HEK293 (cell line): ENCODE measurements around the gene ALKBH7.

Experiments used
- CTCF ChIA-PET: fragments of 350-600 bp; formaldehyde crosslinking; extraction: SDS; loops from one replicate; lab custom pipeline; 2021; ENCODE audit warnings: antibody characterized with exemption; lab: Yijun Ruan, JAX
- POLR2A ChIA-PET: fragments of 300-600 bp; formaldehyde crosslinking; extraction: SDS; loops from one replicate; lab custom pipeline; 2020; ENCODE audit warnings: antibody characterized with exemption, inconsistent platforms; lab: Yijun Ruan, JAX
- H3K27ac ChIP-seq: fragments of 200-500 bp; sonication (Bioruptor generic); 2 replicates; pipeline ENCODE4 v1.5.1; 2014; ENCODE audit warnings: low read depth, low read length, control low read depth, inconsistent platforms; ENCODE audit errors: extremely low read depth
- H3K36me3 ChIP-seq, 2 experiments: fragments of 200-500 bp in 1 of 2; sonication (Bioruptor generic) in 1 of 2; 1 replicate in 1 of 2; 2 replicates in 1 of 2; pipeline ENCODE4 v1.5.1; 2014 to 2017; ENCODE audit warnings: inconsistent platforms in 2 of 2, low read length in 2 of 2; ENCODE audit not compliant: control insufficient read depth in 2 of 2, insufficient read depth in 1 of 2
- H3K4me1 ChIP-seq: fragments of 200-500 bp; sonication (Bioruptor generic); 2 replicates; pipeline ENCODE4 v1.5.1; 2014; ENCODE audit warnings: mild to moderate bottlenecking, low read length, inconsistent platforms; ENCODE audit not compliant: control insufficient read depth, insufficient read depth
- H3K4me3 ChIP-seq: 2 replicates; pipeline ENCODE4 v1.5.1; 2011; ENCODE audit warnings: low read depth, mild to moderate bottlenecking, control low read depth, low read length, moderate library complexity
- H3K9me3 ChIP-seq: fragments of 200-500 bp; sonication (Bioruptor generic); 2 replicates; pipeline ENCODE4 v1.5.1; 2014; ENCODE audit warnings: low read depth, low read length, inconsistent platforms; ENCODE audit not compliant: control insufficient read depth, insufficient read depth
- BCL11A ChIP-seq: fragments of 450-650 bp; formaldehyde crosslinking; IDR thresholded peaks from 2 replicates; pipeline ENCODE4 v1.5.1; 2016; ENCODE audit warnings: low read depth, missing biosample characterization, missing genetic modification characterization
- GLIS2 ChIP-seq: fragments of 450-650 bp; formaldehyde crosslinking; IDR thresholded peaks from 2 replicates; pipeline ENCODE4 v1.5.1; 2016; ENCODE audit warnings: missing biosample characterization, missing genetic modification characterization
- KLF7 ChIP-seq: fragments of 450-650 bp; formaldehyde crosslinking; IDR thresholded peaks from 2 replicates; pipeline ENCODE4 v1.5.1; 2016; ENCODE audit warnings: missing biosample characterization, missing genetic modification characterization, borderline replicate concordance
- PATZ1 ChIP-seq: fragments of 450-650 bp; formaldehyde crosslinking; IDR thresholded peaks from 2 replicates; pipeline ENCODE4 v1.5.1; 2016; ENCODE audit warnings: missing biosample characterization, missing genetic modification characterization
- PRDM4 ChIP-seq: fragments of 450-650 bp; formaldehyde crosslinking; IDR thresholded peaks from 2 replicates; pipeline ENCODE4 v1.5.1; 2017; ENCODE audit warnings: missing biosample characterization, missing genetic modification characterization
- YY2 ChIP-seq: fragments of 450-650 bp; formaldehyde crosslinking; IDR thresholded peaks from 2 replicates; pipeline ENCODE4 v1.5.1; 2016; ENCODE audit warnings: missing biosample characterization, missing genetic modification characterization
- ZBTB17 ChIP-seq: fragments of 450-650 bp; formaldehyde crosslinking; IDR thresholded peaks from 2 replicates; pipeline ENCODE4 v1.5.1; 2016; ENCODE audit warnings: missing biosample characterization, missing genetic modification characterization
- ZNF112 ChIP-seq: fragments of 450-650 bp; formaldehyde crosslinking; IDR thresholded peaks from 2 replicates; pipeline ENCODE4 v1.5.0; 2017; ENCODE audit warnings: missing biosample characterization, missing genetic modification characterization
- ZNF148 ChIP-seq: fragments of 450-650 bp; formaldehyde crosslinking; IDR thresholded peaks from 2 replicates; pipeline ENCODE4 v1.5.0; 2017; ENCODE audit warnings: missing biosample characterization, missing genetic modification characterization, borderline replicate concordance
- ZNF155 ChIP-seq: fragments of 450-650 bp; formaldehyde crosslinking; IDR thresholded peaks from 2 replicates; pipeline ENCODE4 v1.5.1; 2016; ENCODE audit warnings: missing biosample characterization, missing genetic modification characterization
- ZNF157 ChIP-seq: fragments of 450-650 bp; formaldehyde crosslinking; IDR thresholded peaks from 2 replicates; pipeline ENCODE4 v1.5.1; 2016; ENCODE audit warnings: missing biosample characterization, missing genetic modification characterization
- ZNF175 ChIP-seq: fragments of 450-650 bp; formaldehyde crosslinking; IDR thresholded peaks from 2 replicates; pipeline ENCODE4 v1.5.1; 2016; ENCODE audit warnings: missing biosample characterization, missing genetic modification characterization
- ZNF18 ChIP-seq: fragments of 450-650 bp; formaldehyde crosslinking; IDR thresholded peaks from 2 replicates; pipeline ENCODE4 v1.5.1; 2016; ENCODE audit warnings: missing biosample characterization, missing genetic modification characterization
- ZNF19 ChIP-seq: fragments of 450-650 bp; formaldehyde crosslinking; IDR thresholded peaks from 2 replicates; pipeline ENCODE4; 2016; ENCODE audit warnings: missing biosample characterization, missing genetic modification characterization, low read depth
- ZNF23 ChIP-seq: fragments of 450-650 bp; formaldehyde crosslinking; IDR thresholded peaks from 2 replicates; pipeline ENCODE4 v1.5.1; 2016; ENCODE audit warnings: missing biosample characterization, missing genetic modification characterization, borderline replicate concordance
- ZNF248 ChIP-seq: fragments of 450-650 bp; formaldehyde crosslinking; IDR thresholded peaks from 2 replicates; pipeline ENCODE4 v1.5.1; 2017; ENCODE audit warnings: missing biosample characterization, missing genetic modification characterization
- ZNF292 ChIP-seq: fragments of 450-650 bp; formaldehyde crosslinking; IDR thresholded peaks from 2 replicates; pipeline ENCODE4 v1.5.1; 2016; ENCODE audit warnings: low read depth, missing biosample characterization, missing genetic modification characterization, borderline replicate concordance
- ZNF394 ChIP-seq: fragments of 450-650 bp; formaldehyde crosslinking; IDR thresholded peaks from 2 replicates; pipeline ENCODE4 v1.5.1; 2016; ENCODE audit warnings: missing biosample characterization, missing genetic modification characterization, mild to moderate bottlenecking, moderate library complexity, borderline replicate concordance
- ZNF501 ChIP-seq: fragments of 450-650 bp; formaldehyde crosslinking; IDR thresholded peaks from 2 replicates; pipeline ENCODE4 v1.5.1; 2016; ENCODE audit warnings: missing biosample characterization, missing genetic modification characterization
- ZNF580 ChIP-seq: fragments of 450-650 bp; formaldehyde crosslinking; IDR thresholded peaks from 2 replicates; pipeline ENCODE4 v1.5.1; 2016; ENCODE audit warnings: missing biosample characterization, missing genetic modification characterization
- ZNF621 ChIP-seq: fragments of 450-650 bp; formaldehyde crosslinking; IDR thresholded peaks from 2 replicates; pipeline ENCODE4 v1.5.1; 2017; ENCODE audit warnings: missing biosample characterization, missing genetic modification characterization
- ZNF791 ChIP-seq: fragments of 450-650 bp; formaldehyde crosslinking; IDR thresholded peaks from 2 replicates; pipeline ENCODE4 v1.5.1; 2016; ENCODE audit warnings: missing biosample characterization, missing genetic modification characterization
- ZNF792 ChIP-seq: fragments of 450-650 bp; formaldehyde crosslinking; IDR thresholded peaks from 2 replicates; pipeline ENCODE4 v1.5.1; 2016; ENCODE audit warnings: missing biosample characterization, missing genetic modification characterization

The ALKBH7 gene

GRCh38 chr19:6378486-6378885 is 5.9 kb downstream of the ALKBH7 start:
- no peak overlapping the region for H3K27ac ChIP-seq
- CTCF ChIA-PET = interaction anchor here (0.6 kb wide), 1 partner anchor 481 kb away, joined by 3 read pairs; no protein-coding TSS in a partner anchor
- H3K36me3 ChIP-seq = peaks cover 22 to 46% of the 10 kb centered on the region in 2 experiments
- POLR2A ChIA-PET = interaction anchor here (1.5 kb wide), 1 partner anchor 46 kb away, joined by 4 read pairs; the partner anchor contains the start of gene KHSRP
- no peaks in the 10 kb centered on the region for H3K4me1 ChIP-seq
- no peaks in the 10 kb centered on the region for H3K9me3 ChIP-seq
- TF ChIP-seq ZNF155 (tag by site-specific recombination) = no peak
- no peak for TF ChIP-seq ZNF292
- TF ChIP-seq YY2 (tag by site-specific recombination) = no peak
- TF ChIP-seq ZNF501 = no peak
- TF ChIP-seq ZNF621 (tag by site-specific recombination) = no peak
- TF ChIP-seq PATZ1 = no peak
- TF ChIP-seq ZNF148 = no peak
- no peak overlapping the region for H3K4me3 ChIP-seq

- no peak overlapping the region for H3K27ac ChIP-seq
- no peaks in the 10 kb centered on the region for H3K9me3 ChIP-seq
- H3K4me1 ChIP-seq = no peaks in the 10 kb centered on the region
- no peak for TF ChIP-seq ZNF580 (tag by site-specific recombination)
- no peak for TF ChIP-seq KLF7 (tag by site-specific recombination)
- no peak for TF ChIP-seq ZNF791 (tag by site-specific recombination)
- TF ChIP-seq ZNF792 (tag by site-specific recombination) = no peak
- no peak for TF ChIP-seq ZNF394 (tag by site-specific recombination)
- no peak for TF ChIP-seq ZNF248 (tag by site-specific recombination)
- H3K4me3 ChIP-seq = no peak overlapping the region
- POLR2A ChIA-PET = no interaction called here
- CTCF ChIA-PET = no interaction called here
- peaks cover 33 to 55% of the 10 kb centered on the region in 2 experiments for H3K36me3 ChIP-seq
Measured at GRCh38 chr19:6379744-6380143, 7.2 kb downstream of the ALKBH7 start.

- Histone ChIP-seq H3K9me3 (no peaks in the 10 kb centered on the region), H3K36me3 (peaks cover 45 to 69% of the 10 kb centered on the region in 2 experiments), H3K27ac (no peak overlapping the region), H3K4me3 (no peak overlapping the region), H3K4me1 (no peaks in the 10 kb centered on the region)
- ChIA-PET POLR2A (no interaction called here), CTCF (interaction anchor here (0.6 kb wide), 1 partner anchor 688 kb away, joined by 4 read pairs; the partner anchor contains the start of gene ZNF557)
- no peak for TF ChIP-seq ZNF23 (tag by site-specific recombination)
- no peak for TF ChIP-seq BCL11A (tag by site-specific recombination)
- no peak for TF ChIP-seq ZNF175 (tag by site-specific recombination)
- no peak for TF ChIP-seq ZNF112
- no peak for TF ChIP-seq ZNF394 (tag by site-specific recombination)
- no peak for TF ChIP-seq ZNF18 (tag by site-specific recombination)
- no peak for TF ChIP-seq ZNF19 (tag by site-specific recombination)
- TF ChIP-seq ZBTB17 (tag by site-specific recombination) = no peak
- TF ChIP-seq PRDM4 (tag by site-specific recombination) = no peak
- TF ChIP-seq ZNF157 (tag by site-specific recombination) = no peak
- no peak for TF ChIP-seq GLIS2 (tag by site-specific recombination)
Measured at GRCh38 chr19:6381030-6381750, 8.6 kb downstream of the ALKBH7 start.
